DND-41 (cell line): ENCODE measurements around the gene USB1.

Experiments
- EZH2 ChIP-seq: IDR thresholded peaks from 3 replicates; pipeline ENCODE4 v1.6.1; 2012; ENCODE audit warnings: borderline replicate concordance, low read depth, mild to moderate bottlenecking, moderate library complexity, low read length, inconsistent platforms; ENCODE audit not compliant: severe bottlenecking
- TF ChIP-seq, protein P1 (sequence below): IDR thresholded peaks from 2 replicates; pipeline ENCODE4 v1.5.1; 2012; ENCODE audit warnings: borderline replicate concordance, low read length, moderate library complexity, mild to moderate bottlenecking; ENCODE audit not compliant: poor library complexity, severe bottlenecking; ENCODE audit errors: extremely low read depth

DNA sequence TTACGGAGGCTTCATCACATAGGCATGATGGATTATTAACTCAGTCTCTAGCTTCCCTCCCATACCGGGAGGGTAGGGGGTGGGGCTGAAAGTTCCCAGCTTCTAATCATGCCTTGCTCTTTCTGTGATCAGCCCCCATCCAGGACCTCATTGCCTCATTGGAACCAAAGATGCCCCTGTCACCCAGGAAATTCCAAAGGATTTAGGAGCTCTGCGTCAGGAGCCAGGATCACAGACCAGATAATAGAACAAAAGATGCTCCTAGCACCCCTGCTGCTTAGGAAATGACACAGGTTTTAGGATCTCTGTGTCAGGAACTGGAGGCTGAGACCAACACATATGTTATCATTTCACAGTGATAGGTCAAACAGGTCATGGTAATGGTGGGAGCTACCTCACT is 9.7 kb downstream of the USB1 start:
- TF ChIP-seq, protein P1, sequence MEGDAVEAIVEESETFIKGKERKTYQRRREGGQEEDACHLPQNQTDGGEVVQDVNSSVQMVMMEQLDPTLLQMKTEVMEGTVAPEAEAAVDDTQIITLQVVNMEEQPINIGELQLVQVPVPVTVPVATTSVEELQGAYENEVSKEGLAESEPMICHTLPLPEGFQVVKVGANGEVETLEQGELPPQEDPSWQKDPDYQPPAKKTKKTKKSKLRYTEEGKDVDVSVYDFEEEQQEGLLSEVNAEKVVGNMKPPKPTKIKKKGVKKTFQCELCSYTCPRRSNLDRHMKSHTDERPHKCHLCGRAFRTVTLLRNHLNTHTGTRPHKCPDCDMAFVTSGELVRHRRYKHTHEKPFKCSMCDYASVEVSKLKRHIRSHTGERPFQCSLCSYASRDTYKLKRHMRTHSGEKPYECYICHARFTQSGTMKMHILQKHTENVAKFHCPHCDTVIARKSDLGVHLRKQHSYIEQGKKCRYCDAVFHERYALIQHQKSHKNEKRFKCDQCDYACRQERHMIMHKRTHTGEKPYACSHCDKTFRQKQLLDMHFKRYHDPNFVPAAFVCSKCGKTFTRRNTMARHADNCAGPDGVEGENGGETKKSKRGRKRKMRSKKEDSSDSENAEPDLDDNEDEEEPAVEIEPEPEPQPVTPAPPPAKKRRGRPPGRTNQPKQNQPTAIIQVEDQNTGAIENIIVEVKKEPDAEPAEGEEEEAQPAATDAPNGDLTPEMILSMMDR: no peak
- no peak for TF ChIP-seq EZH2
